GM19463 (cell line): ENCODE results near the gene ASB6.
"Not testable (repeated sequence)": the region's sequence is repeated elsewhere in the genome, so short reads cannot be mapped to it uniquely, and the experiment has no call there.

Experiments used
- ATAC-seq: cut with Tn5 transposase; IDR thresholded peaks from one replicate; pipeline ENCODE4 v1.9.1; 2021; ENCODE audit warnings: mild to moderate bottlenecking, moderate library complexity; ENCODE audit not compliant: unreplicated experiment

ASB6 gene

DNA sequence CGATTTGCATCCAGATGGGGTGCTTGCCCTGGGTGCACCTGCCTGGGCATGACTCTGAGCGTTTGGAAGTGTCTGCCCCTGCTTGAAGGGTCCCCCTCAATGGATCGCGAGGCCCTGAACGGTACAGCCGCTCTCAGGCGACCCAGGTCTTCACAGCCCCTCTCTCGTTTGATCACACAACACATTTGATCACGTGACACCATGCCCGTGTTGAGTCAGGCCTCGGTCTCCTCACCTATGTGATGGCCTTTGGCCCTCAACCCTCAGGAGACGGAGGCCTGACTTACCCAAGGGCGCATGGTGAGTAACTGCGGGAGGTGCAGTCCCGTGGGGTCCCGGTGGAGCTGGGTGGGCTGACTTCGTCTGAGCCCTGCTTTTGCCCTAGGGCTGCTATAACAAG lies 3.0 kb upstream of the ASB6 start:
- ATAC-seq: no peak

DNA sequence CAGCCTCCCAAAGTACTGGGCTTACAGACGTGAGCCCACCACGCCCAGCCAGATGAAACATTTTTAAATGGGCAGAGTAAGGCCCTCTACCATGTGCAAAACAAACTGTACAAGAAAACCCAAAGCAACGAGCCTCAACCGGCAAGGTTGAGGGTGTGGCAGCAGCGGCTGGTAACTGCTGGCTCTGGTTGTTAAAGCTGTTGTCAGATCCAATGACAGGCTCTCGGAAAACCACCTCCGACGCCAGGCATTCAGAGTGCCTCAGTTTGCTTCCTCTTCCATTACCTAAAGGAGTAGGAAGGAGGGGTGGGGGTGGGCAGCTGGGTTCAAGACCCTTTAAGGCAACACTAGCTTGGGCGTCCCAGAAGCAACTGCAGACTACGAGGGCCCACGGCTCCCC lies 2.4 kb upstream of the ASB6 start:
- ATAC-seq: no peak

DNA sequence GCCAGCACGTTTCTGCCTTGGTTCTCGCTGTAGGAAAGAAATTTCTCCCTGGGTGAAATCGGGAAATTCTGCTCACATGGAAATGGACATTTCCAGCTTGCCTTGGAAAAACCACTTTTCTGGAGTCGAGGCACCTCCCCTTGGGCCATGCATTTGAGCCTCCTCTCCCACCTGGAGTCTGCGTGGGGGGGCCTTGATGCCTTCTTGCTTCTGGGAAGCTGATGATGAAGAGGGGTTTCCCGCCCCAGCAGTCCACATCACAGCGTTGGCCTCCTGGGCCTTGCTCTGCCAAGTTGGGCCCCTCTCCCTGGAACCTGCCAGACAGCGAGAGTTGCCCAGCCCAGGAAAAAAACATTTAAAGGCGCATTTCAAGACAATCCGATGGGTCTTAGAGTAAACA lies 1.8 kb upstream of the ASB6 start:
- ATAC-seq: no peak

DNA sequence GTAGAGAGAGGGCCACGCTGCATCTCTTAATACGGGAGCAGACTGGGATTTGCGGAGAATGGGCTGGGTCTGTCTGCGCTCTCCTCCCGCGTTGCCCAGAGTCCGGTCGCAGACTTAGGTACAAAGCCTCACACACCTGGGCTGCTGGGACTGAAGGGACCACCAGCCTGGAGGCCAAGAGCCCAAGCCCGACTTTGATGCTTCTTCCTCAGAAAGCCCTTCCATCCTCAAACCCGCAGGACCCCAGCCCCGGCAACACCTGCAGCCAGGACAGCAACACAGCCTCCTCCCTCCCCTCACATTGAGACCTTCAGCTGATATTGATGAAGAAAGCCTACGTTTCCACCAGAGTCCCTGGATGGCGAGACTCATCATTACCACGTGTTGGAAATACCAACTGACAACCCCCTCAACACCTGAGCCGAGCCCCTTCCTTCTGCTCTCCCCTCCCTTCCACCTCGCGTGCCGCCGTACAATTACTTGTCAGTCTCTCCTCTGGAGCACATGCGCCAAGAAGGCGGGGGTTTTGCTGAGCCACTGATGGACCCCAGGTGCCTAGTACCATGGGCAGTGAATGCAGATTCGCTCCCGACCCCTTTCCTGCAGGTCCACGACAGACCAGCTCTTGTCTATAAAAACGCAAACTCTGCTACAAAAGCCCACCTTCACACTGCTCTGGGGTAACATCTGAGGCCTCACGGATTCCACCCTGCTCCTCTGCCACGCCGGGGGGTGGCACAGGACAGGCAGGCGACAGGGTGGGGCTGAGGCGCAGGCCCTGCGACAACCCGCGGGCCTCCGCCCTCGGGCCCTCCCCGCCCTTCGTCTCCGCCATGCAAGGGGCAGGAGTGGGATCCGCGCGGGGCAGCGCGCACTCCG lies 841 bp downstream of the ASB6 start:
- ATAC-seq: peak; percentile 6

DNA sequence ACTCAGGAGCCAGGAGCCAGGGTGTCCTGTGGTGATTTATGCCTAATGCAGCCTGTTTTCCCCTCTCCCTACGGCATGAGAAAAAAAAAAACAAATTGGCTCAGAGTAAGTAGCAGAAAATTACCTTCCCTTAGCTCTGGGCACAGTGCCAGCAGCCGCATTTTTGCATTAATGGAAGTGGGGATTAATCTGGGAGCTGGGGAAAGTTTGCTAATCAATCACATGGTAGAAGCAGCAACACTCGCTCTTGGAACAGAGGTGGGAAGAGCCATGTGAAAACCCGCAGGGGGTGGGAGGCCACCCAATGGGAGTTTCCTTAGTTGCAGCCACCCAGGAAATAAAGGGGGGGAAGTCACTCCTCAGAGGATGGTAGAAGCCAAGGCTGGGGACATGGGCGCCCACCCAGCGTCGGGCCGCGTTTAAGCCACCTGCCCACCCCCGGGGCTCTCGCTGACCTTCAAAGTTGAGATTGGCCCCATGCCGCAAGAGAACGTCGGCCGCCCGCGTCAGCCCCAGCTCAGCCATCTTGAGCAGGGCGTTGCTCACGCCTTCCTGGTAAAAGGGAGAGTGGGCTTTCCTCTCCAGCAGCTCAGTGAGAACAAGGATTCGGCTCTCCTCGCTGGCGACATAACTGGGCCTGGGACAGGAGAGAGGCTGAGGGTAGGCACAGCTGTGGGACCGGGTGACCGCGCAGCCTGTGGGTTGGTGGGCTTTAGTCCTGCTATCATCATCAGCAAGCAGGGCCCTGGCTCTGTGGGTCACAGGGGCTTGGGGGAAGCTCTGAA lies 1.7 kb downstream of the ASB6 start:
- no peak for ATAC-seq

DNA sequence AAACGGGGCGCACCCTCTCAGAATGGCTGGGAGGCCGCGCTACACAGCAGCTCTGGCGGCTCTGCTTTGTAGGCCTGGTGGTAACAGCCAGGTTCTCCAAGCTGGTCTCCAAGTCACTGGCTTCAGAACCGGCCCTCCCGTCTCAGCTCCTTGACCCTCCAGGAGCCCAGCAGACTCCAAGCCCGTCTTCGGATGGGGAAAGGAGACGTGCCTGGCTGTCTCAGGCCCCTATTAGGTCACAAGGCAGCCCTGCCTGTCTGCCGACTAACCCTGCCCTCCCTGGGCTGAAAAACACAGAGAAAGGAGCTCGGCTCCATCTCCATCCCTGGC lies 2.2 kb downstream of the ASB6 start:
- ATAC-seq: no peak

DNA sequence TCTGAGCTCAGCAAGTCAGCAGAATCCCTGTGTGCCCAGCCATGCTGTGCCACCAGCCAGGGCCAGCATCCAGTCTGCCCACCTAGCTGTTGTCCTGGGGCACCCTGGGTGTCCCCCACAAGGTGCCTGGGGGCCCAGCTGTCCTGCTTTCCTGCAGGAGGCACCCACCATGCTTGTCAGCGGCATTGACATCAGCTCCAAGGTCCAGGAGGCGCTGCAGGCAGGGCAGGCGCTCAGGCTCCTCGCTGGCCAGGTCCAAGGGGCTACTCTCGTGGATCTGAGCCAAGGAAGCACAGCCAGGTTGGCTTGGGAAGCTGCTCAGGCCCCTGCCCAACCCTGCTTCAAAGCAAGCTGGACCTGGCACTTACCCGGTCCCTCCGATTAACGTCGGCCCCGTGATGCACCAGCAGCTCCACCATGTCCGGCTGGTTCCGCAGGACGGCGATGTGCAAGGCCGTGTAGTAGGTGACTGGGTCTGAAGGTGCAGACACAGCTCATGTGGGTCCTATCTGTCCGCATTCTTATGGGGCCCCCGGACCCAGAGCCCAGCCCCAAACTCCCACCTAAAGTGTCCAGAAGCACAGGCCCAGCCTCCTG lies 2.8 kb downstream of the ASB6 start:
- ATAC-seq: no peak

DNA sequence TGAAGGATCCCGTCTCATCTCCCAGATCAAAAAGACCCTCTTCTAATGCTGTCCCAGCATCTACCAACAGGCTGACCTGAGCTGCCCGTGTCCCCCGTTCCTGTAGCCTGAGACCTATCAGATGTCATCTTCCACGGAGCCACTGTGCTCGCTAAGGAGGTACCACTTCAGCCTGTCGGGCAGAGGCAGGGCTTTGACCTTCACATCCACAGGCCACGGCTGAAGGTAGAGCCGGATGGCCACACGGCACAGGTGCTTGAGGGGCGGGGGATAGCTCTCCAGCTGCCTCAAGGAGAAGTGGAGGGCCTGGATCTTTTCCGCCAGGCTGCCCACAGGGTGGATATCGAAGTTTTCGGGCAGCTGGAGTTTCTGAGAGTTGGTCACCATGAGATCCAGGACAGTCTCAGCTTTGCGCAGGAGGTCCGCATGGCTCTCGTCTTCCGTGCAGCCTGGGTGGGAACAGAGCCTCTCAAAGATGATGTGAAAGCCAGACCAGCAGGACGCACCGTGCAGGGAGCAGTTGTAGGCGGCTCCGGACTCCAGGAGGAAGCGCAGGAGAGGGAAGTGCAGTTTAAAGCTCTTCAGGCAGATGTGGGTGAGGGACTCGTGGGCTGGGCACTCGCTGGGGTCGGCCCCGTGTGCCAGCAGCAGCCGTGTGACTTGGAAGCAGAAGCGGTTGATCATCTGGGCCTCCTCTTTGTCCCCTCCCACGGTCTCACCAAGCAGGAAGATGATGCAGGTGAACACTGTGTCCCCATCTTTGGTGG lies 4.1 kb downstream of the ASB6 start:
- no peak for ATAC-seq

DNA sequence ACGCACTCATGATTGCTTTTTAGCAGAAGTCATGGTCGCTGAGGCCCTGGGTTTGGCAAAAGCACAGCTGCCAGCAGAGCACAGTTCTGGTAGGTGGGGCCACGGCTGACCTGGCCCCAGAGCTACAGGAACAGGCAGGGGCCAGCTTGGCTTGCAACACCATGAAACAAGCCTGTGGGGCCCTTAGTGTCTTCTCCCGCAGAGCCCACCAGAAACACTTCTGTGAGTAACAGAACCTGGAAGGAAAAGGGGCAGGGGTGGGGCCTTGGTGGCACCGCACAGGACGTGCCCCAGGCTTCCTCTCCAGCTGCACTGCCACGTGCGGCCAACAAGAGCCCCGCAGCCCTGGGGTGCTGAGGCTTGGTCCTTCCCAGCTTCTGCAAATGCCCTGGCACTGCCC lies 4.8 kb downstream of the ASB6 start:
- ATAC-seq: no peak

DNA sequence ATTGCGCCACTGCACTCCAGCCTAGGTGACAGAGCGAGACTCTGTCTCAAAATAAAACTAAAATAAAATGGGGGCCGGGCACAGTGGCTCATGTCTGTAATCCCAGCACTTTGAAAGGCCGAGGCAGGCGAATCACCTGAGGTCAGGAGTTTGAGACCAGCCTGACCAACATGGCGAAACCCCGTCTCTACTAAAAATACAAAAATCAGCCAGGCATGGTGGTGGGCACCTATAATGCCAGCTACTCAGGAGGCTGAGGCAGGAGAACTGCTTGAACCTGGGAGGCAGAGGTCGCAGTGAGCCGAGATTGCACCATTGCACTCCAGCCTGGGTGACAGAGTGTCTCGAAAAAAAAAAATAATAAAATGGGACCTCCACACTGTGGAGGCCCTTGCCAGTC lies 5.6 kb downstream of the ASB6 start:
- not testable (repeated sequence) for ATAC-seq

DNA sequence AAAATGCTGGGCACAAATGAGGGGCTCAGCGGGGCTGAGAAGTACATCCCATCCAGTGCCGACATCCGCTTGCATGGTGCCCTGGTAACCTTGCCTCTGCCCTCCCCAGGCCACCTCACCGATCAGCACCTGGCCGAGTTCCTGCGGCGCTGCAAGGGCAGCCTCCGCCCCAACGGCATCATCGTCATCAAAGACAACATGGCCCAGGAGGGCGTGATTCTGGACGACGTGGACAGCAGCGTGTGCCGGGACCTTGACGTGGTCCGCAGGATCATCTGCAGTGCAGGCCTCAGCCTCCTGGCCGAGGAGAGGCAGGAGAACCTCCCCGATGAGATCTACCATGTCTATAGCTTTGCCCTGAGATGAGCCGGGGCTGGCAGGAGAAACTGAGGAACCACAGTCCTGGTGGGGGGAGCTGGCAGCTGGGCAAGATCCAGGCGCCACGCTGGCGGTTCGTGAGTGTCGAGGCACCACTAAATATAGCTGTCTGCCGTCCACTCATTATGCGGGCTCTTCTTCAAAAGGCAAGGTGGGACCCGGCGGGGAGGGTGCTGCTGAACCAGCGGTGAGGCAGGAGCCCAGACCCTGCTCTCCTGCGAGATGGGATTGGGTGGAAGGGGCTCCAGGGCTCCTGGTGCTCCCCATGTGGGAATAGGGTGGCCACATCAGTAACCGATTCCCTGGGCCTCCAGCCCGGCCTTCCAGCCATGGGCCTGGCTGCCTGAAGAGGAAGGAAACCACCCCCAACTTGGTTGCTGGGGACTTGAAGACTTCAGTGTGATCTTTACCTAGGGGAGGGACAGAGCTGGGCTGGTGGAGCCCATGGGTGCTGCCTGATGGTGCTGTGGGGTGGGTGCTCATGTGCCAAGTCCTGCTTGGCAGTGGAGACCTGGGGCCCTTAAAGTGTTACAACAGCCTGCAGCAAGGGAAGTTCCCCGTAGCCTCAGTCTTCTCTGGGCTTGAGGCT lies 6.6 kb downstream of the ASB6 start:
- no peak for ATAC-seq

DNA sequence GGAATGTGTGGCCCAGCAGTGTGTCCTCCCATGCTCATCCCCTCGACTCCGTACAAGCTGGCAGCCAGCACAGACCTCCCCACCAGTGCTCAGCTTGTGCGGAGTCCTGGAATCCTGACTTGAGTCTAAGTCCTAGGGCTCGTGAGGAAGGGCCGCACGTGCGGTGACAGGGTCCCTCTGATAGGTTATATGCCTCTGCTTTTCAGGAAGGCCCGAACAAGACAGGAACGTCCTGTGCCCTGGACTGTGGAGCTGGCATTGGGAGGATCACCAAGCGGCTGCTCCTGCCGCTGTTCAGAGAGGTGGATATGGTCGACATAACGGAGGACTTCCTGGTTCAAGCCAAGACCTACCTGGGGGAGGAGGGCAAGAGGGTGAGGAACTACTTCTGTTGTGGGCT lies 8.1 kb downstream of the ASB6 start:
- no peak for ATAC-seq

DNA sequence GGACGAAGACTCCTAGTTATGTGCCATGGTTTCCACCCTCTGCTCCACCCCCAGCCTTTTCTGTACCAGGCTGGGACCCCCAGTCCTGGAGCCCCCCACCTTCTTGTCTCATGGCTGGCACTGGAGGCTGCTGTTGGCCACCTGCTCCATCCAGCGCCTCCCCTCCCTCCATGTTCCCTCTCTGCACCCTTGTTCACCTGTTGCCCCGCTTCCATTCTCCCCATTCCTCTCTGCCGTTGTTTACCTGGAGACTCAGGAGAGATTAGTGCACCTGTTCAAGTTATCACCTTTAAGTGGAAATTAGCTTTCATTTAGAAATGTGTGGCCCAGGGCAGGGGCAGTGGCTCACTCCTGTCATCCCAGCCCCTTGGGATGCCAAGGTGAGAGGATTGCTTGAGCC lies 8.7 kb downstream of the ASB6 start:
- ATAC-seq: no peak

DNA sequence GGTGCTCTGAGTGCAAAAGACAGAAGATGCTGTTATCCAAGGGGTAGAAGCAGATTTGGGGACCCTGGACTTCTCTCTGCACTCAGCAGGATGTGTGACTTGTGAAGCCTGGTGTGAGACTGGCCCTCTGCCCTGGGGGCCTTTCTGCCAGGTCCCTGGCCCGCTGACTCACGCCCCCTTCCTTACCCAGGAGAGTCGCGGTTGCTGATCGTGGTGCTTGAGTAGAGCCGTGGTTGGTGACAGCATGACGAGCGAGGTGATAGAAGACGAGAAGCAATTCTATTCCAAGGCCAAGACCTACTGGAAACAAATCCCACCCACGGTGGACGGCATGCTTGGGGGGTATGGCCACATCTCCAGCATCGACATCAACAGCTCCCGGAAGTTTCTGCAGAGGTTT lies 9.5 kb downstream of the ASB6 start:
- no peak for ATAC-seq

DNA sequence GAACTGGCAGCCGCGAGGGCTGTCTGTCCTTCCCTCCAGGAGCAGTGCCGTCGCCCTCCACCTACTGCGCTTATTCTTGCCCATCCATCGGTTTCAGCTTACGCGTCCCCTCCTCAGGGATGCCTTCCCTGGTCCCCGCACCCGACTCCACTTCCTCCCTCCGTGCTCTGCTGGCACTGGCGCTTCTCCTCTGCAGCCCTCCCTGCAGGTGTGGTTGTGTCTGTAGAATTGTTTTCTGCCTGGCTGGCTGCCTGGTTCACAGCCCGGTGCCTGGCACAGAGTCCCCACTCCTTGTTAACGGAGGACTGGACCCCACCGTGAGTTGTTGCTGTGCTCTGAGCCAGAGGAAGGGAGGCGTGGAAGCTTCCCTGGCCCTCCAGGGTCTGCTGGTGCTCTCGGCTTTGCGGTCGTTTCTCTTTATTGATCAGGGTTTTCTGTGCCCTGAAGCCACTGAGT lies 10.2 kb downstream of the ASB6 start:
- no peak for ATAC-seq

DNA sequence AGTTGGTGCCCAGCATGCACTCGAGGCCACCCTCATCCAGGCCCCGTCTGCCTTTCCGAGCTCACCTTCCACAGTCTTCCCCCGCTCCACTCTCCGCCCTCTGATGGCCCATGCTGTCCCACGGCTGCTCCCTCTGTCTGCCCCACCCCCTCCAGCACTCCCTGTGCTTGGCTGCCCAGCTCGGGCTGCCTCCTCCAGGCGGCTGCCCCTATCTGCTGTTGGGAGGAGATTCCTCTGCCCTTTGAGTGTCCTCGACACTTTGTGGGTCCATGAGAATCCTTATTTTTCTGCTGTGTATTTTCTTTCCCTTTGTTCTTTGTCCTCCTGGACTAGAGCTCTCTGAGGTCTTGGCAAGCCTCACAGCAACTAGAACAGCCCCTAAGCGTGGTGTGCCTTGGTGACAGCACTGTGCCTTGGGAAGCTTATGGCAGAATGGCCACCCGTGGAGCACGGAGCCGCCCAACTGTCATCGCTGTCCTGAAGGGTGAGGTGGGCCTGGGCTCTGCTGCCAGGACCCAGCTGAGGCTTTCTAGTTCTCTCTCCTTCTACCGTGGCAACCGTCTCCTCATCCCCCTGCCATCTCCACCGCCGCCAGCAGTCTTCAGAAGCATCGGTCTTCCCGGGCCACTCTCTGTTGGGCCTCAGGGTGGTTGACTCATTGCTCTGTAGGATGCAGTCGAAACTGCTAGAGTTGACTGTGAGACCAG lies 10.8 kb downstream of the ASB6 start:
- ATAC-seq: no peak

DNA sequence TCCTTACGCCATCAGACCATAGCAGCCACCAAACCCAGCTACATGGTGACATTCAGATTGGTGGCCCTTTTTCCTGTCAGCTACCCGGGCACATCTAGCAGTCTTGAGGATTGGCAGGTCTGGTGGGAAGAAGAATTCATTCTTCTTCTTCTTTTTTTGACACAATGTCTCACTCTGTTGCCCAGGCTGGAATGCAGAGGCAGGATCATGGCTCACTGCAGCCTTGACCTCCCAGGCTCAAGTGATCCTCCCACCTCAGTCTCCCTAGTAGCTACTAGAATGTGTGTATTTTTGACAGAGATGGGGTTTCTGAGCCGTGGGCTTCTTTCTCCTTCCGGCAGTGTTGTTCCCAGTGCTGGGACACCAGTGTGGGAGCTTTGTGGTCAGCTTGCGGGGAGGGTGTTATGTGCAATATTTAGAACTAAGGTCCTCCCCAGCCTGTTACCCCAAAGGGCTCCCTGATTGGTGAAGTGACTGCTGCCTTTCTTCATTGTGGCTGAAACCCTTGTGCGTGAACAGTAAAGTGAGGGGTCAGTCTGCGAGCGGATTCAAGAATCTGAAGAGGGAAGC lies 12.6 kb downstream of the ASB6 start:
- ATAC-seq: no peak

DNA sequence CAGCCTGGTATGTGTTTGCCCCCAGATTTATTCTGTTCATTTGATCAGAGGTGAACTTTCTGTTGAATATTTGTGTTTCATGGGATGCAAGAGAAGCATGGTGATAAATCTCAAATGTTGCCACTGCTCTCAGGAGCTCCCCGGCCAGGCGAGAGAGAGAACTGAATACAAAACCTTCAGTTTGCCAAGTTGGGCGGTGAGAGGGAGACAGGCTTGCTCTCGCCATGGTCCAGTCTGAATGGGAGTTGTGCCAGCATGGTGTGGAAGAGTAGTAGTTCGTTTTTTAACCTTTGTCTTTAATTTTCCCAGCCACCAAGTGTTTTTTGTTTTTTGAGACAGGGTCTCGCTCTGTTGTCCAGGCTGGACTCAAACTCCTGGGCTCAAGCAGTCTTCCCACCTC lies 13.2 kb downstream of the ASB6 start:
- no peak for ATAC-seq
